Measurements from ENCODE around the gene SART1. TPM values are rescaled to one million over a fixed set of nuclear protein-coding genes. Genes with fewer than 3 reads are reported as not detected.

The SART1 gene
- total and polyA plus RNA-seq, 10 of the 15 experiments (the other 5 are each of a cell fraction or from before 2014, with no cell fraction given) = 6.2 to 60.5 (median 37.4) TPM

DNA sequence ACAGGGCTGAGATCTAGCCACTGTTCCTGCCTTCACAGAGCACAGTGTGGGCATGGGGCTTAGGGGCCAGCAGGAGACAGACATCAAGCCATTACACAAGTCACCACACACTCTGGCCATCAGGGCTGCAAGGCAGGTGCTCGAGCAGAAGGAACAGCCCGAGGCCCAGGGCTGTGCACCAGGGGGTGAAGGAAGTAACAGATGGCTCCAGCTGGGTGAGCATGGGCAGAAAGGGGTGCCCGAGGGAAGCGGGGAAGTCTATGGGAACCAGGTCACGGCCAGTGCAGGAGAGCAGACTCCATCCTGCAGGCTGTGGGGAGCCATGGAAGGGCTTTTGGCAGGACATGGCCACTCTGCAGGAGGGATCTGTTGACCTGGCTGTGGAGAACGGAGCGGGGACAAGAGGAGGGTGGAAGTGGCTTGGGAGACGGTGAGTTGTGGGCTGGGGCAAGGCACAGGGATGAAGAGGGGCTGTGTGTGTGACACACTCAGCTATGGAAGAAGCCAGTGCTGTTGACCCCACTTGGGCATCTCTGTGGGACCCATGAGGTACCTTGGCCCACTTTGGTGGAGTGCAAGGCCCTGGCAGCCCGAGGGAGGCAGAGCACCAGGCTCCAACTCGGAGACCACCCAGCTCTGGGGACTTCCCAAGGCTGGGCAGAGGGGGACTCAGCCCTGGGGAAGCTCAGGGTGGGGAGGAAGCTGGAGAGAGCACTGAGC, 46.3 kb upstream of the SART1 start:
- WGBS (ENCODE audit: insufficient coverage, insufficient replicate concordance, low lambda C conversion rate, missing lambda C conversion rate) = 50% methylated on average over 10 of the region's 10 CpGs
- DNase-seq (ENCODE audit: low read depth, low spot score) (no peak), ATAC-seq (no peak), FAIRE-seq (no peak)
- Histone ChIP-seq H3K79me2 (ENCODE audit: control insufficient read depth, insufficient read depth, low read length) (peaks cover 27% of the 10 kb centered on the region), H3K27ac (ENCODE audit: control insufficient read depth, insufficient read depth) (no peak overlapping the region), H3K4me3 (no peak overlapping the region), H3K4me2 (ENCODE audit: control insufficient read depth, insufficient read depth) (no peak overlapping the region), H4K20me1 (ENCODE audit: control insufficient read depth, insufficient read depth) (no peaks in the 10 kb centered on the region), H3K4me1 (ENCODE audit: control insufficient read depth, insufficient read depth, low read length) (peaks cover 36% of the 10 kb centered on the region), H3K9me3 (replicated peaks; ENCODE audit: control insufficient read depth, insufficient read depth, low read length) (no peaks in the 10 kb centered on the region), H3K27me3 (replicated peaks in 1 of 2; ENCODE audit: control insufficient read depth in 2 of 2, insufficient read depth in 2 of 2, low read length in 1 of 2) (no peaks in the 10 kb centered on the region), H3K9ac (ENCODE audit: control insufficient read depth, insufficient read depth, low read length) (no peak overlapping the region), H2AFZ (ENCODE audit: control insufficient read depth, low read depth, low read length) (no peak overlapping the region), H3K36me3 (ENCODE audit: control insufficient read depth in 2 of 2, insufficient read depth in 2 of 2, low read length in 1 of 2) (no peaks in the 10 kb centered on the region; a peak in 1 of 4 replicates)
- ChIA-PET RAD21 (ENCODE audit: unreplicated experiment) (no interaction called here), SMC1A (ENCODE audit: uncharacterized antibody, unreplicated experiment) (no interaction called here), CTCF (interaction anchor here (1.1 to 1.9 kb wide), 2 partner anchors 25 to 26 kb away, joined by 3 to 5 read pairs; partner anchors contain the start of gene CCDC85B), POLR2A (interaction anchor here (1.1 to 2.3 kb wide), 2 partner anchors 25 to 56 kb away, joined by 3 to 7 read pairs; partner anchors contain the start of genes CCDC85B and MUS81)
- no TSS peak for BruUV-seq (replicated peaks)
- intact Hi-C loops (cut with micrococcal nuclease; ENCODE audit: unreplicated experiment) = no loop called here
- TF ChIP-seq POLR2AphosphoS2 (IDR thresholded peaks at IDR 0.05; ENCODE audit: low read depth, low read length) (peak; percentile 30; the same call in 1 of the 2 replicates), POLR2A (IDR thresholded peaks at IDR 0.05; ENCODE audit: low read depth, low read length) (peak; percentile 24; the same call in 1 of the 2 replicates), IRF4 (IDR thresholded peaks at IDR 0.05; ENCODE audit: low read depth, low read length) (no peak)
- in situ Hi-C loops (cut with MboI) = no loop called here

DNA sequence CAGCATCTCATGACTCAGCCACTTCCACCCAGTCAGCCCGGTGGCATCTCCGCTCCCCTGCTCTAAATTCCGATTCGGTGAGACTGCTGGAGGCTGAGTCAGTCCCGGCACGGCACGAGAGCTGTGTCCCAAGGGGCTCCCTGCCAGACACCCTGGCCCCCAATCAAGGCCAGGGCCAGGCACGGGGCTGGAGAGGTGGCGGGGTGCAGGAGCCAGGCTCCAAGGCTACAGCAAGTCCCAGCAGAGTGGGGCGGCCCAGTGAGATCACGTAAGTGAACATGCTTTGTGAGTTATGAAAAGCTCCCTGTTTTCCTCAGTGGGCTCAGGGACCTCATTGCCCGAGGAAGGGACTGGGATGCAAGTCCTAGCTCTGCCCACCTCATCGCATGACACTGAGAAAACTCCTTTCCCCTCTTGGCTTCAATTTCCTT, 45.7 kb upstream of the SART1 start:
- H3K4me1 ChIP-seq (ENCODE audit: control insufficient read depth, insufficient read depth, low read length) = peaks cover 40% of the 10 kb centered on the region
- no peak overlapping the region for H3K9ac ChIP-seq (ENCODE audit: control insufficient read depth, insufficient read depth, low read length)
- ATAC-seq = no peak
- intact Hi-C loops (cut with micrococcal nuclease; ENCODE audit: unreplicated experiment) (no loop called here), in situ Hi-C loops (cut with MboI) (no loop called here)
- RAD21 ChIA-PET (ENCODE audit: unreplicated experiment) = no interaction called here
- no TSS peak for BruUV-seq (replicated peaks)
- no peak for DNase-seq (ENCODE audit: low read depth, low spot score)
- H2AFZ ChIP-seq (ENCODE audit: control insufficient read depth, low read depth, low read length) = no peak overlapping the region
- no peak overlapping the region for H3K27ac ChIP-seq (ENCODE audit: control insufficient read depth, insufficient read depth)
- H3K36me3 ChIP-seq (ENCODE audit: control insufficient read depth in 2 of 2, insufficient read depth in 2 of 2, low read length in 1 of 2) = no peaks in the 10 kb centered on the region; a peak in 1 of 4 replicates
- SMC1A ChIA-PET (ENCODE audit: uncharacterized antibody, unreplicated experiment) = no interaction called here
- H3K9me3 ChIP-seq (replicated peaks; ENCODE audit: control insufficient read depth, insufficient read depth, low read length) = no peaks in the 10 kb centered on the region
- no peaks in the 10 kb centered on the region for H3K27me3 ChIP-seq (replicated peaks in 1 of 2; ENCODE audit: control insufficient read depth in 2 of 2, insufficient read depth in 2 of 2, low read length in 1 of 2)
- WGBS (ENCODE audit: insufficient coverage, insufficient replicate concordance, low lambda C conversion rate, missing lambda C conversion rate) = 53% methylated on average over 13 of the region's 13 CpGs
- H3K4me2 ChIP-seq (ENCODE audit: control insufficient read depth, insufficient read depth) = no peak overlapping the region
- CTCF ChIA-PET = interaction anchor here (1.1 to 1.9 kb wide), 2 partner anchors 25 to 27 kb away, joined by 3 to 5 read pairs; partner anchors contain the start of gene CCDC85B
- H4K20me1 ChIP-seq (ENCODE audit: control insufficient read depth, insufficient read depth) = no peaks in the 10 kb centered on the region
- peaks cover 33% of the 10 kb centered on the region for H3K79me2 ChIP-seq (ENCODE audit: control insufficient read depth, insufficient read depth, low read length)
- FAIRE-seq = no peak
- POLR2A ChIA-PET = interaction anchor here (2.3 kb wide), 1 partner anchor 56 kb away, joined by 7 read pairs; the partner anchor contains the start of gene MUS81
- no peak overlapping the region for H3K4me3 ChIP-seq
- no peak for TF ChIP-seq SUZ12 (IDR thresholded peaks at IDR 0.05; ENCODE audit: unreplicated experiment)
- no peak for TF ChIP-seq JUND (IDR thresholded peaks at IDR 0.05; ENCODE audit: low read depth, low read length)
- TF ChIP-seq RCOR1 (conservative IDR thresholded peaks at IDR 0.05; ENCODE audit: low read depth, low read length) = no peak
- TF ChIP-seq GABPA (IDR thresholded peaks at IDR 0.05; ENCODE audit: low read depth) = no peak
- TF ChIP-seq, protein P1, sequence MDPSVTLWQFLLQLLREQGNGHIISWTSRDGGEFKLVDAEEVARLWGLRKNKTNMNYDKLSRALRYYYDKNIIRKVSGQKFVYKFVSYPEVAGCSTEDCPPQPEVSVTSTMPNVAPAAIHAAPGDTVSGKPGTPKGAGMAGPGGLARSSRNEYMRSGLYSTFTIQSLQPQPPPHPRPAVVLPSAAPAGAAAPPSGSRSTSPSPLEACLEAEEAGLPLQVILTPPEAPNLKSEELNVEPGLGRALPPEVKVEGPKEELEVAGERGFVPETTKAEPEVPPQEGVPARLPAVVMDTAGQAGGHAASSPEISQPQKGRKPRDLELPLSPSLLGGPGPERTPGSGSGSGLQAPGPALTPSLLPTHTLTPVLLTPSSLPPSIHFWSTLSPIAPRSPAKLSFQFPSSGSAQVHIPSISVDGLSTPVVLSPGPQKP (IDR thresholded peaks at IDR 0.05; ENCODE audit: low read depth, low read length) = no peak
- no peak for TF ChIP-seq HDAC6 (IDR thresholded peaks at IDR 0.05; ENCODE audit: unreplicated experiment)
- no peak for TF ChIP-seq PAX5 (IDR thresholded peaks at IDR 0.05; ENCODE audit: borderline replicate concordance, low read depth, low read length)
- TF ChIP-seq CHD1 (IDR thresholded peaks at IDR 0.05; ENCODE audit: low read depth, low read length) = no peak
- TF ChIP-seq MTA3 (IDR thresholded peaks at IDR 0.05; ENCODE audit: borderline replicate concordance, low read length) = no peak
- TF ChIP-seq, protein P2, sequence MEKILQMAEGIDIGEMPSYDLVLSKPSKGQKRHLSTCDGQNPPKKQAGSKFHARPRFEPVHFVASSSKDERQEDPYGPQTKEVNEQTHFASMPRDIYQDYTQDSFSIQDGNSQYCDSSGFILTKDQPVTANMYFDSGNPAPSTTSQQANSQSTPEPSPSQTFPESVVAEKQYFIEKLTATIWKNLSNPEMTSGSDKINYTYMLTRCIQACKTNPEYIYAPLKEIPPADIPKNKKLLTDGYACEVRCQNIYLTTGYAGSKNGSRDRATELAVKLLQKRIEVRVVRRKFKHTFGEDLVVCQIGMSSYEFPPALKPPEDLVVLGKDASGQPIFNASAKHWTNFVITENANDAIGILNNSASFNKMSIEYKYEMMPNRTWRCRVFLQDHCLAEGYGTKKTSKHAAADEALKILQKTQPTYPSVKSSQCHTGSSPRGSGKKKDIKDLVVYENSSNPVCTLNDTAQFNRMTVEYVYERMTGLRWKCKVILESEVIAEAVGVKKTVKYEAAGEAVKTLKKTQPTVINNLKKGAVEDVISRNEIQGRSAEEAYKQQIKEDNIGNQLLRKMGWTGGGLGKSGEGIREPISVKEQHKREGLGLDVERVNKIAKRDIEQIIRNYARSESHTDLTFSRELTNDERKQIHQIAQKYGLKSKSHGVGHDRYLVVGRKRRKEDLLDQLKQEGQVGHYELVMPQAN (conservative IDR thresholded peaks at IDR 0.05) = no peak

Measured in GM12878 (cell line).